ENCODE data around the gene LHFPL6.

Gene LHFPL6

GRCh38 chr13:39509616-39510315, 93.2 kb downstream of the LHFPL6 start:
- no peak for DNase-seq

- no peak for DNase-seq
These were observed 96.2 kb downstream of the LHFPL6 start for GRCh38 chr13:39506559-39507390.

GRCh38 chr13:39505151-39505550, 97.8 kb downstream of the LHFPL6 start:
- no peak for DNase-seq

GRCh38 chr13:39503048-39503447, 99.9 kb downstream of the LHFPL6 start:
- no peak for DNase-seq

DNA sequence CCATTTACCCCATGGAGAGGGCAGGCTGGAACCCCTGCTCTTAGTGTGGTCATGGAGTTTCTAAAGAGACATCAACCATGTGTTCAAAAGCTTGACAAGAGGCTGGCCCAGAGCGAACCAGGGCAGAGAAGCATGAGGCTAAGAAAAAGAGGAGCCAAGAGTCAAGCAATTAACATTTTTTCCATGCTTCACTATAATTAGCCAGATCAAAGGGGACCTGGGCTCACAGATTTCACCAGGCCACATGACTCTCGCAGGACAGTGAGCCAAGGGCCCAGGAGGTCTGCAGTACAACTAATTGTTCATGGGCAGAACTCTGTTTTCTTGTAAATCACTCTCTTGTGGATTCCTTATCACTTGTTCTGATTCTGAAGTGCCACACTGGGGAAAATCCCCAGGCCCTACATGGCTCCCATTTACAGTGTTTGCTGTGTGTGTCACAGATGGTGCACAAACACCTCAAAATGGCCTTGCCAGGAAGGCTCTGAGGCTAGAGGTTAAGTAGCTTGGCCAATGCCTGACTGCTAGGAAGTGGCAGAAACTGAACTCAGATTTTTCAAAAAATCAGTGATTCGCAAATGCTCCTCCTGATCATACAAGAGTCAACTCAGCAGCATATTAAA, 101.2 kb downstream of the LHFPL6 start:
- DNase-seq = no peak

DNA sequence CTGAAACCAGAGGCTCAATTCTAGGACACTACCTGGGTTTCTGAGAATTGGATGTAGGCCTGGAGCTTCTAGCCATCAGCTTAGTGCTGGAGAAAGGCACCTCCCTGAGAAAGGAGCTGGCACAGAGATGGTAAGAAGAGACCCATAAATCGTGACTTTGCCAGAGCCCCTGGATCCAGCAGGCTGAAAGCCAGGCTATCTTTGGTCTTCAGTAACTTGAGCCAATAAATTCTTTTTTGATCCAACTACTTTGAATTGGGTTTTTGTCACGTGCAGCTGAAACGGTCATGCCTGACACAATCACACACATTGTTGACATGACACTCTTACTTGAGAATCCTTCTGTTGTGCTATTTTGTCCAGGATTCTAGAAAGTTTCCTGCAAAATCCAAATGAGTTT, 103.4 kb downstream of the LHFPL6 start:
- no peak for DNase-seq

- DNase-seq = no peak
These were observed 104.4 kb downstream of the LHFPL6 start for GRCh38 chr13:39498471-39499114.

GRCh38 chr13:39496506-39496905, 106.5 kb downstream of the LHFPL6 start:
- DNase-seq = no peak

DNA sequence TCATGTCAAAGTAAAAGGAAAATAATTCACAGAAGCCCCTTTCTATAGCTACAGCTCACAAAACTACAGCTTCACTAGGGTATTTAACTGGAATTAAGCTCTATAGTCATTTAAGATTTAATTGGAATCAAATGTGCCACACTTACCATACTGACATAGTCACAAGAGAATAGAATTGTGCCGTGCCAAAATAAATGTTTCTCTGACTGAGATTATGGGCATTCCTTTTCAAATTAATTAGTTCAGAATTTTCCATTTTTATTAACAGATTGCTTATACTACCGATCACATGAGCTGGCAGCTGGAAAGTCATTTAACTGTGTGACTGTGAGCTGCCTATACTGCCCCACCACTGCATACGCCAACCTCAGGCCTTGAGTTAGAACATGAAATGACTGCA, 108.4 kb downstream of the LHFPL6 start:
- no peak for DNase-seq

GRCh38 chr13:39494006-39494405, 109.0 kb downstream of the LHFPL6 start:
- no peak for DNase-seq

- no peak for DNase-seq
These were observed 112.9 kb downstream of the LHFPL6 start for GRCh38 chr13:39490136-39490535.

- DNase-seq = no peak
These were observed 116.2 kb downstream of the LHFPL6 start for GRCh38 chr13:39486758-39487157.

- no peak for DNase-seq
These were observed 117.7 kb downstream of the LHFPL6 start for GRCh38 chr13:39485314-39485700.

- DNase-seq = no peak
These were observed 118.3 kb downstream of the LHFPL6 start for GRCh38 chr13:39484506-39485313.

- DNase-seq = no peak
These were observed 119.7 kb downstream of the LHFPL6 start for GRCh38 chr13:39483326-39483725.

GRCh38 chr13:39481491-39481890, 121.5 kb downstream of the LHFPL6 start:
- no peak for DNase-seq

DNA sequence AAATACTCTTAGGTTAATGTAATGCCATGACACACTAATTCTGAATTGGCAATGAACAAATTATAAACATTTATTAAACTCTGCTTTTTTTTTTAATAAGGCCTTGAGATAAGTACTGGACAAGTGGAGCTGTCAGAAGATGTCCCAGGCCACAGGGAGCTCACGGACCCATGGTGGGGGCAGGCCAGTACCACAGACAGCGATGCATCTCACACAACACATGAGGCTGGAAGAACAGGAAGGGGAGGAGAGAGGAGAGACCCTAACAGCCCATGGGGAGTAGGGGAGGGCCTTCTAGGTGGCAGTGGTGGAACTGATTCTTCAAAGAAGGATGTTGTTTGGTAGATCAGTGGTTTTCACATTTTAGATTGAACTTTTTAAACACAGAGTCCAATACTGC, 128.4 kb downstream of the LHFPL6 start:
- DNase-seq = no peak

DNA sequence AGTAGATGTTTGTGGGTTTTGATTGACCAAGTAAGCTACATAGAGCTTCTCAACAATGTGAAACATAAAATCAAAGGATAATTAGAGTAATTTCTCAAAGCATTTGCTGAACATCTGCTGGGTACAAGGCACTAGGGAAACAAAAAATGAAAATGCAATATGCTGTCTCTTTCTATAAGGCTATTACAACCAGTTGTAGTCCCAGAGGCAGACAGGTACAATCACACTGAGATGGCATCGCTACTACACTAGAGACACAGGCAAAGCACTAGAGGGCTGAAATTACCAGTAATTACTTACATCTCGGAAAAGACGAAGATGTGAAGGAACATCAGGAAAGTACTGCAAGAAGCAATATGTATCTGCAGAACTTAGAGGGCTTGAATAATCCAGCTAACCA, 133.3 kb downstream of the LHFPL6 start:
- DNase-seq = no peak

GRCh38 chr13:39468306-39468705, 134.7 kb downstream of the LHFPL6 start:
- DNase-seq = no peak

GRCh38 chr13:39463611-39464010, 139.4 kb downstream of the LHFPL6 start:
- no peak for DNase-seq

- no peak for DNase-seq
These were observed 140.1 kb downstream of the LHFPL6 start for GRCh38 chr13:39462906-39463305.

DNA sequence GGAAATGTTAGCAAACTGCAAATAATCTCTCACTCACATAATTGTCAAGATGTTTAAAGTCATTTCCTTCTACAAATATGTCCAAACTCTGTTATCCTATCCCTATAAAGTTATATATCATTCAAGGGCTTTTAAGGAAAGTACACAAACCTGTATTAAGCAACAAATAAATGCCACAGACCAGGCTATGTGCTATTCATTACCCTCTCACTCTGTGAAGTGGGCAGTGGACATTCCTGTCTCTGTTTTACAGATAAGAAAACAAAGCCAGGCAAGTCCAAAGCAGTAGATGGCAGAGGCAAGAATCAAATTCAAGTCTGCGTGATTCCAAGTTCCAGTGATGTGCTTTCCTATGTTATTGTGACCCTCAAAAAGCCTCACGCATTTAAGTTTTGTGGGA, 140.6 kb downstream of the LHFPL6 start:
- no peak for DNase-seq

Data from GDM1 (cell line).